RCC 7860 (cell line): Measurements from ENCODE around the gene GRAMD1B.
"Not testable (repeated sequence)": the region's sequence is repeated elsewhere in the genome, so short reads cannot be mapped to it uniquely, and the experiment has no call there.

ENCODE experiments used
- DNase-seq: peaks from one replicate; pipeline ENCODE4 v3.0.0-alpha.2; 2015; ENCODE audit warnings: low spot score
- FAIRE-seq: peaks from 2 replicates; lab custom pipeline; 2012; peaks lifted over from hg19 to GRCh38; lab: Jason Lieb, UNC

Gene GRAMD1B

DNA sequence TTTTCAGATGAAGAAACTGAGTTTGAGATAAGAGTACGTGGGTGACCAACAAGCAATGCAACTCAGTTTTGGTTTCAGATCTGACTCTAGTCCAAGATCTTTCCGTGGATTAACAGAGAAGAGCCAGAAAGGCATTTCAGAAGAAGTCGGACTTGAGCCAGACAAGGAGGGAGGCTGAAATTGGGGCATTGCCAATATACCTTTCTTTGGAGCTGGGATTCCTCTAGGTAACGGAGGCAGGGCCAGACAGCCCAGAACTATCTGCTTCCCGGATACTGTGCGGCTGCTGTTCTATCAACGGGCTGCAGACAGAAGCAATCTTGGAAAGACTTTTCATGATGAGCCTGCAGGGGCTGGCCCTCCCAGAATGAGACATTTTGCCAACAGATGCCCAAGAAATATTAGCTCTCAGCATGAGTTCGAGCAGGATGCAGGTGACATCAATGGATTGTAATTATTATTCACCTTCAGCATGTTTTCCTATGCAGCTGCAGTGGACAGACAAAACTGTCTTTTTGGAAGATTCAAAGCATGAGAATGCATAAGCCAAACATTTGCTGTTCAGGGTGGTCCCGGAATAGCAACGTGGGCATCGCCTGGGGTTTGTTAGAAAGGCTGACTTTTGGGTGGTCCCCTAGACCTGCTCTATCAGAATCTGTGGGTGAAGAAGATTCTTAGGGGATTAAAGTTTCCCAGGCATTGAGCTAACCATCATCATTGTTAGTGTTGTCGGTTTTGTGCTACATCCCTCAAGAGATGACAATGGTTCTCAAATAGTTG, 128.7 kb downstream of the GRAMD1B start:
- FAIRE-seq = no peak
- DNase-seq = no peak

DNA sequence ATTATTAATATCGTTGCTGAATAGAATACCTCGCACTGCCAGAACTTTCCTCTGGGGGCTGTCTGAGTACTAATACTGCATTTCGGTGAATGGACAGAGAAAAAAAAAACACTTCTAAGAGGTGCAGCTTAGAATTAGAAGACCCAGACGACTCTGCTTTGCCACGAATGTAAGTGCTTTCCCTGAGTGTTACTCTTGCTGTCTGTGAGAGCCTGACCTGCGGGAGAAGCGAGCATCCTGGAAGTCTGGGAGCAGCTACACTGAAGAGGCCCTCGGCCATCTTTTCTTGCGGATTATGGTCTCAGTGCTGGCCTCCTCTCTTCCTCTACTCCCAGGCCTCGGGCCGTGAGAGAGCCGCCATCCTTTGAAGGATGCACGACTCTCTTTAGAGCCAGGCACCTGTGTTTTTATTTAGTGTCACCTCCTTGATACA, 129.5 kb downstream of the GRAMD1B start:
- no peak for DNase-seq
- FAIRE-seq = no peak

DNA sequence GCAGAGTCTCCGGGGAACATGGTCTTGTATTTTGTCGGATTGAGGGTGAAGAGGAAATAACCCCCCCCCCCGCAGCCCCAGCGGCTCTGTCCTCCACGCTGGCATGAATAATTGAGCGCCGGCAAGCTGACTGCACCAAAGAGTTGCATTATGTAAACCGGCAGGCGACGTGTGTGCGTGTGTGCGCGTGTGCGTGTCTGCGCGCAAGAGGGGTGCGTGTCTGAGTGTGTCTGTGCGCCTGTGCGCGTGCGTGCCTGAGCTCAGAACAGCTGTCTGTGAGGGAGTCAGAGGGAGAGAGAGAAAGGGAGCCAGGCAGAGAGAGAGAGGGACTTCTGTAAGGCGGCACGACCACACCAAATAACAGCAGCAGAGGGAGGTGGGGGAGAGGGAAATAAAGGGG, 129.9 kb downstream of the GRAMD1B start:
- no peak for DNase-seq
- no peak for FAIRE-seq

DNA sequence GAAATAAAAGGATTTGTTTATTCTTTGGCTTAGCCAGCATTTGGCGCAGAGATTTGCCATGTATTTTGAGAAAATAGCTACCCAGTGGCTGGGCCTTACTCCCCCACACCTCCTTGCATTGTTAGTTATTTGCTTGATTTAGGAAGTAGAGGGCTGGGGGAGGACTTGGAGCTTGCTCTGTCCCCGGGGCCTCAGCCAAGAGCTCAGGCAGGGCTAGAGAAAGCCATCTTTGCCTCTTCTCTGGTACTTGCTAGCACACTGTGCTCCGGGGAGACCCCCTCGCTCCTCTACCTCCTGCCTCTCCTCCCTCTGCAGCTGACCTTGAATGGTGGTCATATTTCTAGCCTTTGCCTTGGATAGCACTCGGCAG, 131.3 kb downstream of the GRAMD1B start:
- no peak for DNase-seq
- FAIRE-seq = no peak

DNA sequence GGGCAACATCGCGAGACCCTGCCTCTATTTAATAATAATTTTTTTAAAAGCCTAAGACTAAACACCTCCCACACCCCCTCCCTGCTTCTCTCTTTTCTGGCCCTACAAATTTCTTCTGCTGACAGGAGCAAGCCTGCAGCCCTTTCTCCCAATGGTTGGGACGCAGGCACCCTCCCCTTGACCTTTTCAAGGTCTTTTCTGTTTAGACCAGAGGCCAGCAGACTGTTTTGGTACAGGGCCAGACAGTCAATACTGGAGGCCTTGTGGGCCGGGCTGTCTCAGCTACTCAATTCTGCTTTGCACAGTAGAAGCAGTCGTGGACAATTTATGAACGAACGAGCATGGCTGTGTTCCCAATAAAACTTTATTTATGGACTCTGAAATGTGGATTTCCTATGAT, 132.1 kb downstream of the GRAMD1B start:
- FAIRE-seq (no peak), DNase-seq (no peak)

DNA sequence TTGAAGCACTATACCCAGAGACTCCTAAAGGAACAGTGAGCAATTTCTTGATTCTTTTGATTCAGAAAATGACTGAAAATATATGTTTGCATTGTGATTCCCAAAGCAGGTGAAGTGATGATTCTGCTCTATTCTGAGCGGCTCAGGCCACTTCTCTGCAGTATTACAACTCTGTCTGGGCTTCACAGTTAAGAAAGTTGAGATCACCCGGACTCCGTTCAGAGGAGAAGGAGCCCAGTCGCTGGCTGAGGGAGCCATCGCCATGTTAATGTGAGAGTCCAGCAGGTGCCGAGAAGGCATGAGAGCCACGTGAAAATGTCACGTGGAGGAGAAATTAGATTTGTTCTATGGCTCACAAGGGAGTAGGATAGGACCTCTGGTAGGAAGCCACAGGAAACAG, 132.8 kb downstream of the GRAMD1B start:
- DNase-seq = no peak
- FAIRE-seq = no peak

DNA sequence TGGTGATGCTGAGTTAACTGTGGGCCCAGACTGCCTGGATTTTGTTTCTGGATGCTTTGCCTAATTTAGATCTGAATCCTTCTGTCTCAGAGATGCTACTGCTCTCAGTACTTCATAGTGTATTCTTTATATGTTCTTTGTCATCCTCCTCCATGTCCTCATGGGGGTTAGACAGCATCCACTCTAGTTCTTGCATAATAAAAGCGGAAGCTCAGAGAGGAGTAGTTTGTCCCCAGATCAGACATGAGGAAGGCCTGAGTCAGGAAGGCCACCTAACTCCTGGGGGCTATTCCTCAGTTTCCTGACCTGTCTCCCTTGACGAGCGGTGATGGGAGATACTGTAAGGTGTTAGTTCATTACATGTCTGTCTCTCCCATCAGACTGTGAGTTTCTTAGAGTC, 134.2 kb downstream of the GRAMD1B start:
- DNase-seq (no peak), FAIRE-seq (no peak)

DNA sequence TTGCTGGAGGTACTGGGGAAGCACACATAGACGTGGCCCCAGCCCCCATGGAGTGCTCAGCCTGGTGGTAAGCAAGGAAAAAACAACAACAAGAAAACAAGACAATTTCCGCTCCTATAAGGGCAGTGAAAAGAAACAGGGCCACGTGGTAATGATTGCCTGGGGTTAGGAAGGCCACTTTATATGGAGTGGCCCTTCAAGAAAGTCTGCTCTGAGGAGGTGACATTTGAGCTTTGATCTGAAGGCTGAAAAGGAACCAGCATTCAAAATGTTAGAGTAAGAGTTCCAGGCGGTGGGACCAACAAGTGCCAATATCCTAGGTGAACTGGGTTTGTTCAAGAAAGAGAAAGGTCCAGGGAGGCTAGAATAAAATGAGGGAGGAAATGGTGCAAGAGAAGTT, 136.8 kb downstream of the GRAMD1B start:
- DNase-seq (no peak), FAIRE-seq (no peak)

DNA sequence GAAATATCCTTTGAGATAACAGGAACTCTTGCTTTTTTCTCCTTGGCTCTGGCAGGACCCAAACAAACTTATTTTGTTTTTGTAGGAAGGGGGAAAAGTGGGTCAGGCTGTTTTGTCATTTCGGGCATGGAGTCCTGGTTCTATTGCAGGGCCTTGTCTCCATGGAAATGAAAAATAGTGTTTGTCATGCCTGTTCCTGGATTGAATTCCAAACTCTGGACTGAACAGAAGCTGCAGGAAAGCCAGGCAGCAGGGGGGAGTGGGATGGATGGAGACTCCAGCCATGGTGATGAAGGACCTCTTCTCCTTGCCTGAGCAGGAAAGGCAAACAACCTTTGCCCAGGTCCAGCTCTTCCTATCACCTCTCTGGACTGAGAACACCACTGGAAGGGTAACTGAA, 137.4 kb downstream of the GRAMD1B start:
- FAIRE-seq = no peak
- no peak for DNase-seq

DNA sequence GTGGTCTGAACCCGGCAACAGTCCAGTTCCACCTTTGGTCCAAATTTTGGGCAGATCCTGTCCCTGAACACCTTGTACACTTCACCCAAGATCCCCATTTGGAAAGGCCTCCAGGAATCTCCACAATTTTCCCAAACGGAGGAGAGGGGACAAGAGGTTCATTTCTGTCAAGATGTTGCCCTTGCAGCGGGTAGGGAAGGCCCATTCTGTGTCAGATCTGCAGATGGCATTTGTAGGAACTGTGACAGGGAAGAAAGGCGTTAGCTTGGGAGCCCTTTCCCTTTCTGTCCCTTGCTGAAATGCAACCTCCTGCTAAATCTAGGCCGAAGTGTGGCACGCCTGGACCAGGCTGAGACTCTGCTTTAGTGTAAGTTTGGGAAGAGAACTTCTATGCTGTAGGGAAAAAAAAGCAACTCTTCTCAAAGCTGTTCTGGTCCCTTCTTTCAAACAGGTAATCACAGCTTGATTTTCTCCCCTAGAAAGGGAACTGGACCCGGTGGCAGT, 138.3 kb downstream of the GRAMD1B start:
- FAIRE-seq = no peak

DNA sequence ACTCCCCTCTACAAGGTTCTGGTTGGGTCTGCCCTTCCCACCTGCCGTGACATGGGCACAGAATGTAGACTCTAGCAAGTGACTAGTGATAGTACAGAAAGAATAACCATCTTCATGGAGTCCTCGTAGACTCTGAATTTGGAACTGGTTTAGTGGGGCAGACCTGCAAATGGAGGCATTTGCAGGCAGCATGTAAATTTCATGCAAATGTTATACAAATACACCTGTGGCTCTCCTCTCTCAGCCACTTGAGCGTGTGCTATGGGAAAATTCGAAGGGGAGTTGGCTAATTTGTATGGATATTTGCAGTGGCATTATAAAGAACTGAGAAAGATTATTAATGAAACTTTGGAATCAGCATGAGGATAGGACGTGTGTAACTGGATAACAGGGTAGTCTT, 139.3 kb downstream of the GRAMD1B start:
- no peak for FAIRE-seq
- DNase-seq = no peak

More for the DNA sequence above, 138.3 kb downstream of the GRAMD1B start:
- no peak for DNase-seq

DNA sequence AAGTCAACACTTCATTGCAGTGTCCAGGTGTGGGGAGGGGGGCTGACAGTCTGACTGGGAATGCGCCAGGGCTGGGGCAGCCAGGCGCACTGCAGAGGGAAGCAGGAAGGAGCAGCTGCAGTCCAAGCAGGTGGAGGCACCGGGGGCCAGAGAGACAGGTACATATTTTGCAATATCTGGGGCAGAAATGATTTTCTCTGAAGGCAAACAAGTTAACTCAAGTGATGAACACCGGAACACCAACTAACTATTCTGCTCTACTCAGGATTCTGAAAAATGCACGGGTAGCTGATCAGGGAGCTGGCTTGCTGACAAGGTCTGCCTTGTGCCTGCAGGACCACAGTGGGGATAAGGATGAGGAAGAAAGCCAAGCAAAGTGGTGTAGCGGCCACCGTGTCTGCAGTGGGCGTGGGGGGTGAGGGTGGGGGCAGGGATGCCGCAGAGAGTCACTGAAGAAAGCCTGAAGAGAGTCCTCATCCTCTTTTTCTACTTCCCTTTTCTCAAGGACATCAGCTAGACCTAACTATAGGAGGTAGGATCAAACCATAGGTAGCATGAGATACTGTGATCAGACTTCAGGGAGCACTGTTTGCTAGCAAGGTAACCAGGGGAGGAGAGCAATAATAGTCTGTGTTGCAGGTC, 141.0 kb downstream of the GRAMD1B start:
- FAIRE-seq (no peak), DNase-seq (no peak)

DNA sequence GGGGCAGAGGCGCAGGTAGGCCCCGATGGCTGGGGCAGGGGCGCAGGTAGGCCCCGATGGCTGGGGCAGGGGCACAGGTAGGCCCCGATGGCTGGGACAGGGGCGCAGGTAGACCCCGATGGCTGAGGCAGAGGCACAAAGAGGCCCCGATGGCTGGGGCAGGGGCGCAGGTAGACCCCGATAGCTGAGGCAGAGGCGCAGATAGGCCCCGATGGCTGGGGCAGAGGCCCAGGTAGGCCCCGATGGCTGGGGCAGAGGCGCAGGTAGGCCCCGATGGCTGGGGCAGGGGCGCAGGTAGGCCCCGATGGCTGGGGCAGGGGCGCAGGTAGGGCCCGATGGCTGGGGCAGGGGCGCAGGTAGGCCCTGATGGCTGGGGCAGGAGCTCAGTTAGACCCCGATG, 142.7 kb downstream of the GRAMD1B start:
- not testable (repeated sequence) for DNase-seq, FAIRE-seq

DNA sequence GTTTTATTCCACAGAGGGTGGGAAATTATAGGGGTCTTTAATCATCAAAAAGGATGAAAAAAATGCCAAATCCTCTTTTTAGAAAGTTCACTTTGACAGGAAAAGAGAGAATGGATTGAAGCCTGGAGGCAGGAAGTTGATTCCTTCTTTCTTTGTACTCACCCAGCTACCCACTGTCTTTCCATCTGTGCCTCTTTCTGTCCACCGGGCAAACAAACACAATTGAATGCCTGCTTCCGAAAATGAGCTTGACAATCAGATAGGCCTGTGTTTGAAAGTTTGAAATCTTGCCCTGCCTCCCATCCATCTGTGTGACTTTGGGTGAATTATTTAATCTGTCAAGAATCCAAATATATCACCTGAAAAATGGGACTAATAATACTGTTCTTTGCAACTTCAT, 143.2 kb downstream of the GRAMD1B start:
- DNase-seq = no peak
- FAIRE-seq = no peak

DNA sequence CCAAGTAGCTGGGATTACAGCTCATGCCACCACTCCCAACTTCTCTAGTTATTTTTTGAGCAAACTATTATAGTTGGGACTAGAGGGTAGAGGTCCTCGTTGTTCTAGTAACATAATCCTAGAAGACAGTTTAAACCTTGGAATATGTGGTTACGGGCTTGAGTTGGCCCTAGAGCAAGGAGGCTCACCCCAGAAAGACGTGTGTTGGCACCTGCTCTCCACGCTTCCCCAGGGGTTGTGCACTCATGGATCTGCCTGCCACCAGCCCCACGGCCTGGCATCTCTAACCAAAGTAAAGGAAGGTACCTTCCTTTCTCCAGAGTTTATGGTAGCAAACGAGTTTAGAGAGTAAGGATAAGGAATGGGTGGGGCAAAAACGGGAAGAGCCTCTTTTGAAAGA, 145.4 kb downstream of the GRAMD1B start:
- FAIRE-seq (no peak), DNase-seq (no peak)

DNA sequence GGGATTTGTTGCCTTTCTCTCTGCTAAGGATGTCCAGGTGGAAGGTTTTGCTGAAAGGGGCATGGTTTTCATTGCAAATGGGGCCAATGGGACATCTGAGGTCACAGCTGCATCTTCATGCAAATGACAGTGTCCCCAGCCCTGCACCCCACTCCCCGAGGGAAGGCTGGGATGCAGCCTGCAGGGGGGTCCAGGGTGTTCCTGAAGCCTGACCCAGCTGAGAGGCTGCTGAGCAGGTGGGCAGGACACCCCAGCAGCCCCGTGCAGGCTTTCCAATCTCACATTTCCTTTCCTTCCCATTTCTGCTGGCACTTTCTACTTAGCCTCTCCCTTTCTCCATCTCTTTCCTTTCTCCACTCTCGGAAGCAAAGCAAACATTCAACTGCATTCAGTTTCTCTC, 146.0 kb downstream of the GRAMD1B start:
- FAIRE-seq = no peak

DNA sequence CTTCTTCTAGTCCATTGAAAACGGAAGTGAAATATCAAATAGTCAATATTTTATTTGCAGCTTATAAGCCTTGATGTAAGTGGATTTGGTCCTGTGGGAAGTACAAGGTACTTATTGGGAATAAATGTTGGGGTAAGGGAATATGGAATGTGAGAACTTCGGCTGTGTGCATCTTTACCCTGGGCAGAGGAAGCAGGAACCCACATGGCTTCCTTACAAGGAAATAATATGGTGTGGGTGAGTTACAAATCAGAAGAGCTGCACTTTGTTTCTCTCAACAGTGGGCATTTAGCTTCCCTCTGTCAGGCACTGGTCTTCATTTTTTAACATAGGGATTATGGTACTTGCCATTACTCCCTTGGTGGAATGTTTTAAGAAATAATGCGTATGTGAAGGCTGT, 146.4 kb downstream of the GRAMD1B start:
- no peak for FAIRE-seq
- DNase-seq = no peak

More for the DNA sequence above, 146.0 kb downstream of the GRAMD1B start:
- no peak for DNase-seq

DNA sequence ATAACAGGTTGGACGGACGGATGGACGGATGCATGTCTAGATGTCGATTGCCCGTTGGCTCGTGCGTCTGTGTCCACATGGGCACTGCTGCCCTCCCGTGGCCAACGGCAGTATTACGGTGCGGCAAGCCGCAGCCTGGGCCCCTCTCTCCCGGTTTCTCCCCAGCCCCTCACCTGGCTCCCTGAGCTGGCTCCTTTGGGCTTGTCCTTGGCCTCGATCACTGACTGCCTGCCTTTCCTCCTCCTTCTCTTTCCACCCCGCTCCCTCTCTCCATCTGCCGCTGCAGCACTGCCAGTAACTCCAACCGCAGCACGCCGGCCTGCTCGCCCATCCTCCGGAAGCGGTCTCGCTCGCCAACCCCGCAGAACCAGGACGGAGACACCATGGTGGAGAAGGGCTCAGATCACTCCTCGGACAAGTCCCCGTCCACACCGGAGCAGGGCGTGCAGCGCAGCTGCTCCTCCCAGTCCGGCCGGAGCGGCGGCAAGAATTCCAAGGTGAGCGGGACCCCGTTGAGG, 147.1 kb downstream of the GRAMD1B start:
- FAIRE-seq = no peak

DNA sequence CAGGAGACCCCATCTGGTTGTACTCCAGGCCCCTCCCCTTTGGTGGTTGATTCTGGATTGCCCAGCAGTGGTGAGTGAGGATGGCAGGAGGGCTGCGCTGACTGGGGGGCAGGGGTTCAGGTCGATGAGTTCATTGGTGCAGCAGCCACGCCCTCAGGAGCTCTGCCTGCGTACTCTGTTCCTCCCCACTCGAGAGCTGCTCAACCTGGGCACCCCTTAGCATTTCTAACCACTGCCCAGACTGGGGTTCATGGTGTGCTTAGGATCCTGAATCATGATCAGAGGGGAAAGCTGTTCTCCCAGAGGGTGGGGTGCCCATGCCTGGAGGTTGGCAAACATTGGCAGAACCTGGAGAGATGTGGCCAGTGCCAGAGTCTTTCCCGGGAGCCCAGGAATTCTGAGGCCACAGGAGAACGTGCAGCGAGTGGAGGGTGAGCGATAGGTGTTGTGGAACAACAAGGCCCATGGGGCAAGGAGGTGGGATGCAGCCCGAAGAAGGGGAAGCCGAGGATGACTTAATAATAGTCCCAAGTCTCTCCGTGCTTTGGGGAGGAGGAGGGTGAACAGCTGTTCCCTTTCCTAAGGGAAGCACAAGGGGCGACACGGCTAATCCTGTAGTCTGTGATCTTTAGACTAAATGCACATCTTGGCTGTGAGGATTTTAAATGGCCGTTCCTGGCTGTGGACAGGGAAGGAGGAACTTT, 148.9 kb downstream of the GRAMD1B start:
- no peak for DNase-seq
- FAIRE-seq = no peak

More for the DNA sequence above, 147.1 kb downstream of the GRAMD1B start:
- no peak for DNase-seq

DNA sequence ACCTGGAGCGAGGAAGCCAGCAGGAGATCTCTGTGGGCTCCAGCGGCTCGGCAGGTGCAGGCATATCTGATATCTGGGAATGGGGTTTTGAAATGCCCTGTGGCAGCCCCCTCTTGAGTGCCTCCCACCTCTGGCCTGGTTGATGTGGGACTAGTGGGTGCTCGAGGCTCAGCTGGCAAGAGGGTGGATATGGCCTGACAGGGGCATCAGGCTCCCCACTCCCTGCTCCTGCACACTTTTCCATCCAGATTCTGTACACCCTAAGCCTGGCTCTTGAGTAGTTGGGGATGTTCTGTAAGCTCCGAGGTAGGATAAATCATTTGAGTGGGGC, 149.4 kb downstream of the GRAMD1B start:
- FAIRE-seq (no peak), DNase-seq (no peak)

DNA sequence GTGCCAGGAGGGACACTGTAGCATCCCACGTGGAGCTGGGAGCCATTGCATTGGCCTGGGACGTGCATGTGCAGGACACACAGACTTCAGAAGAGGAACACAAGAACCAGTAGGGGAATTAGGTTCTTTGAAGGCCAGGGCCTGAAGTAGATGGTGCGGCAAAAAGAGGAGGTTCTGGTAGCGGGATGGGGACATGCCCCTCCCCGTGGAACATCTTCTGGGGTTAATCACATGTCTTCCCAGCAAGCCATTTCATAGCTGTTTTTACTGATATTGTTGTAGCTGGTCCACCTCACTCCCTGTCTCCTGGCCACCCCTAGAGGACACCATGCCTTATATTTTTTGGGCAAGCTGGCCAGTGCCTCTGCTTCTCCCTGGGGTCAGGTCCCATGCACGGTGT, 150.1 kb downstream of the GRAMD1B start:
- DNase-seq = no peak
- no peak for FAIRE-seq
